Common myeloid progenitor, CD34-positive (primary cell): Measurements from ENCODE around the gene GRM2.
"Not testable (repeated sequence)": the region's sequence is repeated elsewhere in the genome, so short reads cannot be mapped to it uniquely, and the experiment has no call there.

ENCODE experiments used
- CTCF ChIA-PET: fragments of 350-600 bp; sonication (Branson Sonifier 250); formaldehyde crosslinking; loops from one replicate; lab custom pipeline; 2021; ENCODE audit warnings: antibody characterized with exemption; lab: Charles Lee
- POLR2A ChIA-PET: fragments of 350-600 bp; sonication (Branson Sonifier 250); formaldehyde crosslinking; loops from one replicate; lab custom pipeline; 2021; ENCODE audit warnings: antibody characterized with exemption; lab: Charles Lee
- DNase-seq, 3 donors: peaks; one replicate each; pipeline versions ENCODE4 v3.0.0 to v3.0.0-alpha.2; 2013
- H3K27ac ChIP-seq, 2 experiments: 1 replicate in 1 of 2; 2 replicates in 1 of 2; pipeline ENCODE4 v1.7.0; 2013; ENCODE audit warnings: inconsistent platforms in 2 of 2, low read length in 2 of 2, mild to moderate bottlenecking in 2 of 2, low read depth in 1 of 2, moderate library complexity in 1 of 2; ENCODE audit not compliant: severe bottlenecking in 2 of 2, insufficient read depth in 1 of 2, poor library complexity in 1 of 2
- H3K27me3 ChIP-seq, 5 experiments: replicated peaks in 2 of 5; 1 replicate in 3 of 5; 2 replicates in 2 of 5; pipeline versions ENCODE4 v1.6.1 to v1.7.0; 2013; ENCODE audit warnings: low read length in 4 of 5, mild to moderate bottlenecking in 2 of 5, moderate library complexity in 2 of 5, inconsistent platforms in 1 of 5; ENCODE audit not compliant: insufficient read depth in 5 of 5, control insufficient read depth in 4 of 5
- H3K36me3 ChIP-seq, 4 experiments: 1 replicate in 2 of 4; 2 replicates in 2 of 4; pipeline versions ENCODE4 v1.6.1 to v1.7.0; 2013; ENCODE audit warnings: low read length in 3 of 4, control low read depth in 1 of 4, mild to moderate bottlenecking in 1 of 4; ENCODE audit not compliant: control insufficient read depth in 4 of 4, insufficient read depth in 4 of 4
- H3K4me1 ChIP-seq, 4 experiments: 1 replicate in 3 of 4; 2 replicates in 1 of 4; pipeline versions ENCODE4 v1.6.1 to v1.7.1; 2013; ENCODE audit warnings: low read length in 3 of 4, mild to moderate bottlenecking in 3 of 4, control low read depth in 1 of 4, inconsistent platforms in 1 of 4, moderate library complexity in 1 of 4; ENCODE audit not compliant: control insufficient read depth in 4 of 4, insufficient read depth in 4 of 4; ENCODE audit errors: control extremely low read depth in 1 of 4
- H3K4me3 ChIP-seq, 7 experiments: 1 replicate in 4 of 7; 2 replicates in 3 of 7; pipeline versions ENCODE4 v1.5.1 to v1.7.0; 2013; ENCODE audit warnings: mild to moderate bottlenecking in 7 of 7, low read length in 6 of 7, moderate library complexity in 6 of 7, inconsistent platforms in 2 of 7, low read depth in 2 of 7, control low read depth in 1 of 7; ENCODE audit not compliant: insufficient read depth in 4 of 7, control insufficient read depth in 1 of 7; ENCODE audit errors: extremely low read depth in 1 of 7
- H3K9me3 ChIP-seq, 5 experiments: 1 replicate in 4 of 5; 2 replicates in 1 of 5; pipeline versions ENCODE4 v1.6.1 to v1.7.1; 2013; ENCODE audit warnings: low read length in 4 of 5, mild to moderate bottlenecking in 2 of 5, inconsistent platforms in 1 of 5, low read depth in 1 of 5, moderate library complexity in 1 of 5; ENCODE audit not compliant: control insufficient read depth in 4 of 5, insufficient read depth in 2 of 5; ENCODE audit errors: control extremely low read depth in 1 of 5
- WGBS: methylation state at CpG from one replicate; pipeline ENCODE4 v1.1.5; 2013; ENCODE audit not compliant: insufficient coverage; 5-methylcytosine and 5-hydroxymethylcytosine counted together

GRM2 gene

DNA sequence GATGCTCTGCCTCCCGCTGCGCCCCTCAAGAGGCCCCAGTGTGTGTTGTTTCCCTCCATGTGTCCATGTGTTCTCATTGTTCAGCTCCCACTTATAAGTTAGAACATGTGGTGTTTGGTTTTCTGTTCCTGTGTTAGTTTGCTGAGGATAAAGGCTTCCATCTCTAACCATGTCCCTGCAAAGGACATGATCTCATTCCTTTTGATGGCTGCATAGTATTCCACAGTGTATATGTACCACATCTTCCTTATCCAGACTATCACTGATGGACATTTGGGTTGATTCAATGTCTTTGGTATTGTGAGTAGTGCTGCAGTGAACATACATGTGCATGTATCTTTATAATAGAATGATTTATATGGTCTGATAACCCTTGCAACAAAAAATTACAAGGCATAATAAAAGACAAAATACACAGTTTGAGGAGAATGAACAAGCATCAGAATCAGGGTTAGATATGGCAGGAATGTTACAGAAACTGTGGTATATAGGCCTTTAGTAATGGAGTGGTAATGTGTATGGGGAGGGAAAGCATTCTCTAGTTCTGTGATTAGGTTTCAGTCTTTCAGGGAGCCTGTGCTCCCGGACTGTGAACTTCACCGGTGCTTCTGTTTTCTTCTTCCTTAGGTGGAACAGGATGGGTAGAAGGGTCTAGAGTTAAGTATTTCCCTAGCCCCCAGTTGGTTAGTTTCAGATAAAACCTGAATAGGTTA lies 27.1 kb downstream of the GRM2 start:
- ChIA-PET POLR2A (no interaction called here), CTCF (no interaction called here)
- no peak overlapping the region for H3K4me3 ChIP-seq
- no peak overlapping the region for H3K27ac ChIP-seq
- H3K9me3 ChIP-seq: no peaks in the 10 kb centered on the region
- no peaks in the 10 kb centered on the region for H3K36me3 ChIP-seq
- 98% methylated on average over 4 of the region's 4 CpGs for WGBS
- H3K4me1 ChIP-seq: peaks cover 0 to 5% (median under 1%) of the 10 kb centered on the region in 4 experiments
- DNase-seq: no peak
- H3K27me3 ChIP-seq: no peaks in the 10 kb centered on the region

DNA sequence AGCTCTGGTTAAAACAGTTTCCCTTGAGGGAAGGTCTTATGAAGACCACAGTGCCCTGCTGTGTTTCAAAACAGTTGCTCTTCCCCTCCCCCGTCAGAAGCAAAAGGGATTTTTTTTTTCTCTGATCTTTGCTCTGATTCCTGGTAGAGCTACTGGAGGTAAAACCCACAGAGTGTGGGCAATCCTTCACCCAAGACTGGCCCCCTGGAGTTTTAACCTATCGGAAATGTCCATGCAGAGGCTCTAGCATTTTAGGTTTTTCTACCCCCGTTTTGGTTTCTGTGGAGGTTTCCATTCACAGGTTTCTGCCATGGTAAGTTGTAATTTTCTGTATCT lies 27.7 kb downstream of the GRM2 start:
- H3K9me3 ChIP-seq: no peaks in the 10 kb centered on the region
- POLR2A ChIA-PET: no interaction called here
- no peaks in the 10 kb centered on the region for H3K36me3 ChIP-seq
- H3K27ac ChIP-seq: no peak overlapping the region
- H3K27me3 ChIP-seq: no peaks in the 10 kb centered on the region
- CTCF ChIA-PET: no interaction called here
- H3K4me3 ChIP-seq: no peak overlapping the region
- DNase-seq: no peak
- WGBS: 0% methylated on average over 1 of the region's 3 CpGs
- H3K4me1 ChIP-seq: peaks cover 0 to 5% (median under 1%) of the 10 kb centered on the region in 4 experiments

DNA sequence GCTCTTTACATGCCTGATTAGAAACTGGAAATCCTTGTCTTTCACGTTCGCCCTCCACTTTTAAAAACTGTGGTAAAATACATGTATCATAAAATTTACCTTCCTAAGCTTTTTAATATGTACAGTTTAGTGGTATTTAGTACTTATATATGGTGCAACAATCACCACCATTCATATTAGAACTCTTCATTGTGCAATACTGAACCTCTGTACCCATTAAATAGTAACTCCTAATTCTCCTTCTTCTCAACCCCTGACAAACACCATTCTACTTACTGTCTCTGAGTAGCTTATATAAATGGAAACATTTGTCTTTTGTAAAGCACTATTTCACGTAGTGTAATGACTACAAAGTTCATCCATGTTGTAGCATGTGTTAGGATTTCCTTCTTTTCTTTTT lies 28.2 kb downstream of the GRM2 start:
- POLR2A ChIA-PET: no interaction called here
- Histone ChIP-seq H3K36me3 (no peaks in the 10 kb centered on the region), H3K27me3 (no peaks in the 10 kb centered on the region), H3K9me3 (no peaks in the 10 kb centered on the region), H3K4me3 (no peak overlapping the region), H3K27ac (no peak overlapping the region), H3K4me1 (peaks cover 0 to 5% (median under 1%) of the 10 kb centered on the region in 4 experiments)
- WGBS: no CpG with 5 or more reads among the region's 3 CpGs
- CTCF ChIA-PET: no interaction called here
- DNase-seq: no peak

DNA sequence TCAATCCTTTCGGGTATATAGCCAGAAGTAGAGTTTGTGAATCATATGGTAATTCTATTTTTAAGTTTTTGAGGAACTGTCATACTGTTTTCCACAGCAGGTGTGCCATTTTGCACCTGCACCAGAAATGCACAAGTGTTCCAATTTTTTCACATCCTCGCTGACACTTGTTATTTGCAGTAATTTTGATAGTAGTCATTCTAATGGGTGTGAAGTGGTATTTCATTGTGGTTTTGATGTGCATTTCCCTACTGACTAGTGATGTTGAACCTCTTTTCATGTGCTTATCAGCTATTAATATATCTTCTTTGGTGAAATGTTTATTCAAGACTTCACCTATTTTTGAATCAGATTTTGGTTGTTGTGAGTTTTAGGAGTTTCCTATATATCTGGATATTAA lies 29.1 kb downstream of the GRM2 start:
- DNase-seq: no peak
- Histone ChIP-seq H3K4me3 (no peak overlapping the region), H3K36me3 (no peaks in the 10 kb centered on the region), H3K4me1 (peaks cover 0 to 5% (median under 1%) of the 10 kb centered on the region in 4 experiments), H3K27ac (no peak overlapping the region), H3K27me3 (no peaks in the 10 kb centered on the region), H3K9me3 (no peaks in the 10 kb centered on the region)
- no CpG with 5 or more reads among the region's 2 CpGs for WGBS
- ChIA-PET POLR2A (no interaction called here), CTCF (no interaction called here)

DNA sequence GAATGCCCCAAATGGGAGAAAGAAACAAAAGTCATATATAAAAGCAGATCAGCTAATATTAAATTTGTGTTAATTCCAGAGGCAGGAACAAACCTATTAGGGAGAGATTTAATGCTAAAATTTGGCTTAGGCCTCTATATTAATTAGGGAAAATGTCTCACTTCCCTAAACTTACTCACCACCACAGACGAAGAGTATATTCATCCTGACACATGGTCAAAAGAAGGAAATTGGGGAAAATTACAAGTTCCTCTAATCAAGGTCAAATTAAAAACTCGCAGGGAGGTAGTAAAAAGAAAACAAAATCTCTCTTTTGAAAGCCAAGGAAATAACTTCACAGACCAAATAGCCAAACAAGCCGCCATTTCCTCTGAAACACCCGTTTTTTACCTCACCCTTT lies 32.2 kb downstream of the GRM2 start:
- H3K4me3 ChIP-seq: no peak overlapping the region
- no CpG with 5 or more reads among the region's 4 CpGs for WGBS
- no peaks in the 10 kb centered on the region for H3K27me3 ChIP-seq
- H3K9me3 ChIP-seq: no peaks in the 10 kb centered on the region
- H3K36me3 ChIP-seq: no peaks in the 10 kb centered on the region
- no peak overlapping the region for H3K27ac ChIP-seq
- CTCF ChIA-PET: no interaction called here
- H3K4me1 ChIP-seq: peaks cover 0 to 5% (median under 1%) of the 10 kb centered on the region in 4 experiments
- POLR2A ChIA-PET: no interaction called here
- DNase-seq: no peak

DNA sequence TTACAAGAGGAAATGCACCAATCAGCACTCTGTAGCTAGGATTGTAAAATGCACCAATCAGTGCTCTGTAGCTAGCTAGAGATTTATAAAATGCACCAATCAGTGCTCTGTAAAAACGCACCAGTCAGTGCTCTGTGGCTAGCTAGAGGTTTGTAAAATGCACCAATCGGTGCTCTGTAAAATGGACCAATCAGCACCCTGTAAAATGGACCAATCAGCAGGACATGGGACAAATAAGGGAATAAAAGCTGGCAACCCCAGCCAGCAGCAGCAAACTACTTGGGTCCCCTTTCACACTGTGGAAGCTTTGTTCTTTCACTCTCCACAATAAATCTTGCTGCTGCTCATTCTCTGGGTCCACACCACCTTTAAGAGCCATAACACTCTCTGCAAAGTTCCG lies 35.5 kb downstream of the GRM2 start:
- POLR2A ChIA-PET, H3K4me1 ChIP-seq, H3K27ac ChIP-seq, H3K4me3 ChIP-seq, CTCF ChIA-PET, H3K27me3 ChIP-seq, DNase-seq, H3K9me3 ChIP-seq, H3K36me3 ChIP-seq: not testable (repeated sequence)
- 94% methylated on average over 3 of the region's 3 CpGs for WGBS

DNA sequence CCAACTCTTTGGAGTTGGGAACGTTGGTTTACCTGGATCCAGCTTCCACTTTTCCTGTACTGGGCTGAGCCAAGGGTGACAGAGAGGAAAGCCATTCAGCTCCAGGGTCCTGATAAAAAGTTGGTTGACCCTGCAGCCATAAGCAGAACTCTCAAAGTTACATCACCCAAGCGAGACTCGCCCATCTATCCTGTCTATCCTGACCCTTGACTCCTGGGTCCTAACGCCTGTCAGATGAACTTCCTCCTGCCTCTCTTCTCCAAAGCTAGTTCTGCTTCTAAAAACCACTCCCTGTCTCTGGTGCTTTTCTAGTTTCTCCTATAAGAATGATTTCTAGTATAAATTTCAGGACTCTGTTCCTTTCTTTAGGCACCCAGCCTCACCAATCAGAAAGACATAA lies 36.1 kb downstream of the GRM2 start:
- 89% methylated on average over 3 of the region's 4 CpGs for WGBS
- DNase-seq: peak in 1 of 3 donors; percentile 22
- H3K9me3 ChIP-seq, H3K27ac ChIP-seq, CTCF ChIA-PET, H3K4me3 ChIP-seq, POLR2A ChIA-PET, H3K27me3 ChIP-seq, H3K36me3 ChIP-seq, H3K4me1 ChIP-seq: not testable (repeated sequence)
